Liver (tissue), 9 donors: ENCODE measurements around the gene FAM131C. TPM values are rescaled to one million over a fixed set of nuclear protein-coding genes. Genes with fewer than 3 reads are reported as not detected.

Source experiments
- DNase-seq: peaks from one replicate; pipeline ENCODE4 v3.0.0-alpha.2; 2017; ENCODE audit warnings: low spot score
- H3K27ac ChIP-seq, 2 donors: one replicate each; pipeline ENCODE4 v1.7.0; 2013; ENCODE audit warnings: inconsistent platforms in 2 of 2, low read length in 2 of 2, control low read depth in 1 of 2, low read depth in 1 of 2, mild to moderate bottlenecking in 1 of 2
- H3K27me3 ChIP-seq, 4 donors: one replicate each; pipeline versions ENCODE4 v1.6.1 to v1.7.0; 2013; ENCODE audit warnings: low read length in 3 of 4, inconsistent platforms in 1 of 4, mild to moderate bottlenecking in 1 of 4, moderate library complexity in 1 of 4; ENCODE audit not compliant: control insufficient read depth in 4 of 4, insufficient read depth in 4 of 4
- H3K36me3 ChIP-seq, 4 donors: one replicate each; pipeline versions ENCODE4 v1.6.1 to v1.7.0; 2013; ENCODE audit warnings: low read length in 3 of 4, mild to moderate bottlenecking in 3 of 4, low read depth in 1 of 4, moderate library complexity in 1 of 4; ENCODE audit not compliant: control insufficient read depth in 4 of 4, insufficient read depth in 3 of 4
- H3K4me1 ChIP-seq, 4 donors: one replicate each; pipeline versions ENCODE4 v1.6.1 to v1.7.0; 2013; ENCODE audit warnings: low read length in 3 of 4, mild to moderate bottlenecking in 3 of 4, moderate library complexity in 1 of 4; ENCODE audit not compliant: control insufficient read depth in 4 of 4, insufficient read depth in 4 of 4
- H3K4me3 ChIP-seq, 3 donors: one replicate each; pipeline versions ENCODE4 v1.6.1 to v1.7.0; 2013; ENCODE audit warnings: low read length in 3 of 3, control low read depth in 1 of 3, low read depth in 1 of 3, mild to moderate bottlenecking in 1 of 3
- H3K9ac ChIP-seq, 2 donors: one replicate each; pipeline ENCODE4 v1.7.0; 2013; ENCODE audit warnings: low read length in 2 of 2, mild to moderate bottlenecking in 2 of 2, moderate library complexity in 2 of 2, control low read depth in 1 of 2, low read depth in 1 of 2
- H3K9me3 ChIP-seq, 4 donors: one replicate each; pipeline versions ENCODE4 v1.6.1 to v1.7.0; 2013; ENCODE audit warnings: low read length in 3 of 4; ENCODE audit not compliant: control insufficient read depth in 4 of 4
- CTCF ChIP-seq: fragments of 150-350 bp; IDR thresholded peaks from 2 replicates; pipeline ENCODE4 v1.5.1; 2017; ENCODE audit warnings: improper control_type of control experiment, low read depth, low read length; ENCODE audit not compliant: missing input control
- HNF4A ChIP-seq, 2 donors: conservative IDR thresholded peaks; 2 replicates each; pipeline ENCODE4 v1.6.1; 2016; ENCODE audit warnings: antibody characterized with exemption in 2 of 2, mild to moderate bottlenecking in 2 of 2
- JUND ChIP-seq, 2 donors: IDR thresholded peaks; 2 replicates each; pipeline ENCODE4 v1.6.1; 2016; ENCODE audit warnings: antibody characterized with exemption in 2 of 2
- NR2F2 ChIP-seq: IDR thresholded peaks from 2 replicates; pipeline ENCODE4 v1.6.1; 2016; ENCODE audit warnings: antibody characterized with exemption
- REST ChIP-seq: IDR thresholded peaks from 2 replicates; pipeline ENCODE4 v1.6.1; 2016; ENCODE audit warnings: antibody characterized with exemption, mild to moderate bottlenecking
- RXRA ChIP-seq, 2 donors: IDR thresholded peaks; 2 replicates each; pipeline ENCODE4 v1.6.1; 2017 to 2018; ENCODE audit warnings: antibody characterized with exemption in 2 of 2, mild to moderate bottlenecking in 1 of 2
- SP1 ChIP-seq: IDR thresholded peaks from 2 replicates; pipeline ENCODE4 v1.6.1; 2018; ENCODE audit warnings: antibody characterized with exemption, mild to moderate bottlenecking
- TAF1 ChIP-seq: conservative IDR thresholded peaks from 2 replicates; pipeline ENCODE4 v1.6.1; 2016; ENCODE audit warnings: antibody characterized with exemption, mild to moderate bottlenecking
- WGBS: extraction: QIAGEN DNeasy Blood & Tissue Kit; methylation state at CpG from one replicate; pipeline ENCODE4 v1.1.7; 2013; 5-methylcytosine and 5-hydroxymethylcytosine counted together
- polyA plus RNA-seq, 2 donors: library from polyadenylated mRNA; stranded (reverse) in 1 of 2; unstranded in 1 of 2; fragments of 200-250 nt in 1 of 2; fragments of >200 nt in 1 of 2; fragmentation: Nextera tagmentation in 1 of 2; extraction: Ambion mirVana in 1 of 2; gene quantifications; one replicate each; pipeline versions ENCODE4 v1.2.1 to v1.2.3, GENCODE V29; 2013 to 2015
- total RNA-seq, 2 donors: library from RNA; depleted of rRNA; stranded (reverse); fragments of >200 nt; gene quantifications; one replicate each; pipeline ENCODE4 v1.2.3, GENCODE V29; 2014
- TF ChIP-seq, protein P1 (sequence below): IDR thresholded peaks from 2 replicates; pipeline ENCODE4 v1.6.1; 2016; ENCODE audit warnings: antibody characterized with exemption
- donor health status: healthy.
- donor health status: healthy.
- donor health status: healthy.
- donor health status: healthy.
- donor health status: healthy.

Gene FAM131C
- total and polyA plus RNA-seq, 4 donors: 0.05 to 0.92 TPM; not detected in 2

DNA sequence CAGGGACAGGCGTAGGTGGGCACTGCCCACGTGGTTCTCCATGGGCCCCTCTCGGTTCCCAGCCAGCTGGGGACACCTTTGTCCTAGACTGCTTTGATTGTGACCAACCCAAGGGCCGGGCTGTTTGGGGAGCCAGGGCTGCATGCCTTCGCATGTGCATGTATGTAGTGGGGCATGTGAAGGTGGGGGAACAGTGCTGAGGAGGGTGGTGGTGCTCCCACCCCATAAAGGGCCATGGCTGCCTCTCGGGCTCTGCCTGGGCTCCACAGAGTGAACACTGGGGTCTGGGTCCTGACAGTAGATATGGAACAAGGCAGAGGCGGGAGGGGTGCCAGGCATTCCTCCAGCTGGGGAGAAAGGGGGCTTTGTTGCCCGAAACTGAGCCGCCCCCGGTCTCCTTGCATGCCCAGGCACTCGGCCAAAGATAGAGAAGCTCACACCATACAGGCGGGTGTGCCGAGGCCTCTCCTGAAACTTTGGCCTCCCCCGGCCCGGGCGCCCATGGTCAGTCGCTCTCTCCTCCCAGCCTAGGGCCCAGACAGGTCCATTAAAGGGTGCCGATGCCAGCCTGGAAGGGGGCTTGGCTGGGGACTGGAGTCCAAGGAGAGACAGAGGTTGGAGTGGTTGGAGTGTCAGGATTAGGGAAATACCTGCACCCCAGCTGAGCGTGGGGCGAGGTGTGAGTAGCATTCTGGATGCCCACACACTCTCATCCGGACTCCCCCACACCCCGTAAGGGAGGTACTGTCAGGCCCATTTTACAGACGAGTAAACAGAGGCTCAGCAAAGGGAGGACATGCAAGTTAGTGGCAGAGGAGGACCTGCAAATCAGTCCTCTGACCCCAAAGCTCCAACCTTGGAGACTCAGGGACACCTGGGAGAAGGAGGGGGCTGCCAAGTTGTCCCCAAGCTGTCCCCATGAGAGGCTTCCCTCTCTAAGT lies 41.3 kb upstream of the FAM131C start (continued):
- TF ChIP-seq REST (no peak), CTCF (no peak)
- TF ChIP-seq, protein P1, sequence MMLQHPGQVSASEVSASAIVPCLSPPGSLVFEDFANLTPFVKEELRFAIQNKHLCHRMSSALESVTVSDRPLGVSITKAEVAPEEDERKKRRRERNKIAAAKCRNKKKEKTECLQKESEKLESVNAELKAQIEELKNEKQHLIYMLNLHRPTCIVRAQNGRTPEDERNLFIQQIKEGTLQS: no peak

- no peak overlapping the region for H3K27ac ChIP-seq
- WGBS: 66% methylated on average over 14 of the region's 14 CpGs
- H3K4me3 ChIP-seq: no peak overlapping the region
- no peaks in the 10 kb centered on the region for H3K27me3 ChIP-seq
- peaks cover 3 to 14% (median 9%) of the 10 kb centered on the region in 4 donors for H3K4me1 ChIP-seq
- H3K36me3 ChIP-seq: no peaks in the 10 kb centered on the region
- TF ChIP-seq HNF4A (conservative IDR thresholded peaks at IDR 0.05) (peak; percentile 36 to 47), NR2F2 (peak; percentile 44), TAF1 (no peak), RXRA (IDR thresholded peaks at IDR 0.05) (peak; percentile 42 to 73), SP1 (peak; percentile 45), JUND (IDR thresholded peaks at IDR 0.05) (no peak)
- peaks cover 0 to 3% (median 0%) of the 10 kb centered on the region in 4 donors for H3K9me3 ChIP-seq
- no peak for DNase-seq
- no peak overlapping the region for H3K9ac ChIP-seq
Measured at GRCh38 chr1:16112596-16113555, 39.4 kb upstream of the FAM131C start.
